ENCODE measurements around the gene PTPRN2. TPM values are rescaled to one million over a fixed set of nuclear protein-coding genes. Genes with fewer than 3 reads are reported as not detected.

PTPRN2 gene
- total RNA-seq, 4 donors from 2014 or later, result 2.0 to 9.5 (median 2.6) TPM

GRCh38 chr7:158585721-158586498 lies 1.7 kb downstream of the PTPRN2 start:
- TF ChIP-seq, protein P1, sequence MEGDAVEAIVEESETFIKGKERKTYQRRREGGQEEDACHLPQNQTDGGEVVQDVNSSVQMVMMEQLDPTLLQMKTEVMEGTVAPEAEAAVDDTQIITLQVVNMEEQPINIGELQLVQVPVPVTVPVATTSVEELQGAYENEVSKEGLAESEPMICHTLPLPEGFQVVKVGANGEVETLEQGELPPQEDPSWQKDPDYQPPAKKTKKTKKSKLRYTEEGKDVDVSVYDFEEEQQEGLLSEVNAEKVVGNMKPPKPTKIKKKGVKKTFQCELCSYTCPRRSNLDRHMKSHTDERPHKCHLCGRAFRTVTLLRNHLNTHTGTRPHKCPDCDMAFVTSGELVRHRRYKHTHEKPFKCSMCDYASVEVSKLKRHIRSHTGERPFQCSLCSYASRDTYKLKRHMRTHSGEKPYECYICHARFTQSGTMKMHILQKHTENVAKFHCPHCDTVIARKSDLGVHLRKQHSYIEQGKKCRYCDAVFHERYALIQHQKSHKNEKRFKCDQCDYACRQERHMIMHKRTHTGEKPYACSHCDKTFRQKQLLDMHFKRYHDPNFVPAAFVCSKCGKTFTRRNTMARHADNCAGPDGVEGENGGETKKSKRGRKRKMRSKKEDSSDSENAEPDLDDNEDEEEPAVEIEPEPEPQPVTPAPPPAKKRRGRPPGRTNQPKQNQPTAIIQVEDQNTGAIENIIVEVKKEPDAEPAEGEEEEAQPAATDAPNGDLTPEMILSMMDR (IDR thresholded peaks at IDR 0.05), result no peak
- ATAC-seq (ENCODE audit: low FRiP score) (no peak), DNase-seq (ENCODE audit: low spot score) (no peak)

GRCh38 chr7:158584407-158584806 lies 3.2 kb downstream of the PTPRN2 start:
- TF ChIP-seq, protein P1 (IDR thresholded peaks at IDR 0.05), result no peak
- DNase-seq (ENCODE audit: low spot score), result no peak
- ATAC-seq (ENCODE audit: low FRiP score), result no peak

DNA sequence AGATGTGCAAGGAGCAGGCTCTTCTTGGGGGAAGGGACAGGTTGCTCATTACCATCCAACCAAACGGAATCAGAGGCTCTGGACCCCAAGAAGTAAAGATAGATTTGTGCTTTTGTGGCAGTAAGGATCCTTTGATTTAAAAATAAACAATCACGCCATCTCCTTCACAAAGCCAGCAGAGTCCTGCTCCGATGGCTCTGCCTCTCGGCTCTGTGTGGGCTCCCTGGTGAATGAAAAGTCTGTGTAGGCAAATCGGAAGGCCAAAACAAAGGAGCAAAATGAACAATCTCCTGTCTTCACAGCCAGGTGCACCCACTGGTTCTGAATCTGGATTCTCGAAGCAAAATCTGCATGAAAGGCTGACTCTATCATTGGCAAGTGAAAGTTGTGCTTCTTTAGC lies 3.8 kb downstream of the PTPRN2 start:
- no peak for DNase-seq (ENCODE audit: low spot score)
- no peak for ATAC-seq (ENCODE audit: low FRiP score)
- TF ChIP-seq, protein P1 (IDR thresholded peaks at IDR 0.05), result no peak

- ATAC-seq (ENCODE audit: low FRiP score) (no peak), DNase-seq (ENCODE audit: low spot score) (no peak)
- TF ChIP-seq, protein P1 (IDR thresholded peaks at IDR 0.05), result no peak
Observed at GRCh38 chr7:158583143-158583542, 4.5 kb downstream of the PTPRN2 start.

- TF ChIP-seq, protein P1 (IDR thresholded peaks at IDR 0.05), result no peak
- no peak for ATAC-seq (ENCODE audit: low FRiP score)
- DNase-seq (ENCODE audit: low spot score), result no peak
Observed at GRCh38 chr7:158582089-158582456, 5.5 kb downstream of the PTPRN2 start.

DNA sequence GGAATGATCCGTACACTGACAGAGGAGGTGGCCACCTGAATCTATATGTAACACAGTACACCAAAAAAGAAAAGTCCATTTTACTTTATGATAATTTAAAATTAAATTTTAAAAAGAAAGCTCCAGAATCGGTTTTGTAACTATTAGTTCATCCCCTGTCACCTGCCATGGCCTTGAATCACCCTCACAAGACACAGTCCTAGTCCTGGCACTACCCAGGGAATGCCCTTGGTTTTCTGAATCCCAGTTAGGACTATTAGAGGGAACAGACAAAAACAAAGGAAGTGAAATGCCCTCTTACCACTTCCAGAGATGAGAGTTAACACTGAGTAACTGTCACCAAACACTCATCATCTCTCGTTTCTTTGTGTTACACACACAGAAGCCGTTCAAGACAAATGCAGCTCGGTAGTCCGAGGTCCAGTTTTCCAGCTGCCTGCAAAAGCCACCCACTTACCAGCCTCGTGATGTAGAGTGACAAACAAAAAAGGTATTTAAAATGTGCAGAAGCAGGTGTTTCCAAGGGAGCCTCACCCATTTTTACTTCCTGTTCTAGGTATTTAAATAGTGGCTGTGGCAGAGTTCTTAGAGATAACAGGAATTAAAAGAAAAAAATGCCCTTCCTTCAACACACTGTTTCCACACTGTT lies 6.1 kb downstream of the PTPRN2 start:
- no peak for ATAC-seq (ENCODE audit: low FRiP score)
- no peak for DNase-seq (ENCODE audit: low spot score)
- TF ChIP-seq, protein P1 (IDR thresholded peaks at IDR 0.05), result no peak

All from omental fat pad (tissue), 4 donors.